Keratinocyte (primary cell): ENCODE results near the gene OLR1. TPM values are rescaled to one million over a fixed set of nuclear protein-coding genes. Genes with fewer than 3 reads are reported as not detected.

Experiments
- DNase-seq: peaks from one replicate; pipeline ENCODE4 v3.0.0-alpha.2; 2011; ENCODE audit warnings: low read depth, missing footprints, low spot score
- FAIRE-seq: peaks from 2 replicates; lab custom pipeline; 2011; peaks lifted over from hg19 to GRCh38; lab: Jason Lieb, UNC
- H2AFZ ChIP-seq: 2 replicates; pipeline ENCODE4 v1.6.0; 2012; ENCODE audit warnings: low read length, control low read depth, inconsistent platforms; ENCODE audit not compliant: control insufficient read depth
- H3K27ac ChIP-seq: 2 replicates; pipeline ENCODE4 v1.5.1; 2011; ENCODE audit warnings: low read length; ENCODE audit not compliant: control insufficient read depth, insufficient read depth
- H3K27me3 ChIP-seq: 3 replicates; pipeline ENCODE4 v1.6.0; 2011; ENCODE audit warnings: low read length; ENCODE audit not compliant: control insufficient read depth, insufficient read depth; ENCODE audit errors: extremely low read depth
- H3K36me3 ChIP-seq, 2 experiments: 2 replicates in 1 of 2; 3 replicates in 1 of 2; pipeline ENCODE4 v1.5.1; 2011; ENCODE audit warnings: low read length in 2 of 2, mild to moderate bottlenecking in 1 of 2; ENCODE audit not compliant: control insufficient read depth in 2 of 2, insufficient read depth in 2 of 2; ENCODE audit errors: extremely low read depth in 1 of 2
- H3K4me1 ChIP-seq: 3 replicates; pipeline ENCODE4 v1.5.1; 2011; ENCODE audit warnings: low read length; ENCODE audit not compliant: control insufficient read depth, insufficient read depth; ENCODE audit errors: extremely low read depth
- H3K4me2 ChIP-seq: 3 replicates; pipeline ENCODE4 v1.6.0; 2011; ENCODE audit warnings: low read depth, low read length; ENCODE audit not compliant: control insufficient read depth, insufficient read depth; ENCODE audit errors: extremely low read depth
- H3K4me3 ChIP-seq, 3 experiments: fragments of 200-600 bp in 1 of 3; sonication (generic) in 1 of 3; 2 replicates in 2 of 3; 3 replicates in 1 of 3; pipeline ENCODE4 v1.5.1; 2011 to 2016; ENCODE audit warnings: low read length in 3 of 3, mild to moderate bottlenecking in 3 of 3, control low read depth in 2 of 3, inconsistent platforms in 1 of 3, low read depth in 1 of 3, mixed read lengths in 1 of 3, mixed run types in 1 of 3, moderate library complexity in 1 of 3; ENCODE audit not compliant: control insufficient read depth in 2 of 3, insufficient read depth in 2 of 3; ENCODE audit errors: extremely low read depth in 1 of 3
- H3K79me2 ChIP-seq: 2 replicates; pipeline ENCODE4 v1.6.0; 2012; ENCODE audit warnings: low read length; ENCODE audit not compliant: control insufficient read depth, insufficient read depth
- H3K9ac ChIP-seq: 3 replicates; pipeline ENCODE4 v1.6.0; 2011; ENCODE audit warnings: low read length; ENCODE audit not compliant: control insufficient read depth, insufficient read depth; ENCODE audit errors: extremely low read depth
- H3K9me1 ChIP-seq: 3 replicates; pipeline ENCODE4 v1.6.0; 2011; ENCODE audit warnings: low read length; ENCODE audit not compliant: control insufficient read depth, insufficient read depth; ENCODE audit errors: extremely low read depth
- H3K9me3 ChIP-seq: 2 replicates; pipeline ENCODE4 v1.5.1; 2012; ENCODE audit warnings: low read depth, low read length; ENCODE audit not compliant: control insufficient read depth
- H4K20me1 ChIP-seq: 3 replicates; pipeline ENCODE4 v1.6.0; 2011; ENCODE audit warnings: low read length; ENCODE audit not compliant: control insufficient read depth, insufficient read depth; ENCODE audit errors: extremely low read depth
- CTCF ChIP-seq, 3 experiments: IDR thresholded peaks in 1 of 3; conservative IDR thresholded peaks in 1 of 3; optimal IDR thresholded peaks in 1 of 3; 2 replicates in 2 of 3; 3 replicates in 1 of 3; pipeline versions ENCODE3 to v1.5.1; 2011; ENCODE audit warnings: low read length in 3 of 3, mild to moderate bottlenecking in 3 of 3, moderate library complexity in 2 of 3, control low read depth in 1 of 3, inconsistent platforms in 1 of 3; ENCODE audit not compliant: insufficient read depth in 2 of 3; ENCODE audit errors: extremely low read depth in 1 of 3
- EZH2 ChIP-seq: IDR thresholded peaks from one replicate; pipeline ENCODE4 v1.6.1; 2012; ENCODE audit warnings: inconsistent platforms, mild to moderate bottlenecking, low read length, moderate library complexity
- dilution Hi-C: fragments of 300-500 bp; cut with MboI; formaldehyde crosslinking; loops from one replicate; pipeline ENCODE4 v1.7.0; 2020; ENCODE audit warnings: low sequenced_read_pairs; ENCODE audit not compliant: extremely low pct_ligation_motif_present
- polyA plus RNA-seq, 5 experiments: library from polyadenylated mRNA; depleted of rRNA in 3 of 5; stranded (reverse) in 3 of 5; stranded (forward) in 1 of 5; unstranded in 1 of 5; fragments of >200 nt; gene quantifications; 1 replicate in 1 of 5; 2 replicates in 3 of 5; 3 replicates in 1 of 5; pipeline versions ENCODE4 v1.2.1 to v1.2.3, GENCODE V29; 2011 to 2012; ENCODE audit warnings: missing spikeins in 2 of 5, low read depth in 1 of 5, low replicate concordance in 1 of 5

The OLR1 gene
- polyA plus RNA-seq, 1 donor (not counting 4 experiments of a cell fraction or from before 2014, with no cell fraction given) = 0.17 TPM

GRCh38 chr12:10159280-10159679 lies 12.7 kb downstream of the OLR1 start:
- no peaks in the 10 kb centered on the region for H3K9me1 ChIP-seq
- H3K79me2 ChIP-seq = no peaks in the 10 kb centered on the region
- no peaks in the 10 kb centered on the region for H3K27me3 ChIP-seq
- H3K4me2 ChIP-seq = no peak overlapping the region
- no peak for FAIRE-seq
- no peak overlapping the region for H3K9ac ChIP-seq
- H3K4me3 ChIP-seq = no peak overlapping the region
- no peaks in the 10 kb centered on the region for H3K9me3 ChIP-seq
- H3K27ac ChIP-seq = no peak overlapping the region
- H4K20me1 ChIP-seq = no peaks in the 10 kb centered on the region
- no peaks in the 10 kb centered on the region for H3K36me3 ChIP-seq
- TF ChIP-seq CTCF (optimal IDR thresholded peaks at IDR 0.05 in 1 of 3, IDR thresholded peaks at IDR 0.05 in 1 of 3, conservative IDR thresholded peaks at IDR 0.05 in 1 of 3; ENCODE audit: extremely low read depth in 1 of 3, insufficient read depth in 2 of 3, low read length in 3 of 3) (no peak), EZH2 (no peak)
- H3K4me1 ChIP-seq = peaks cover 5% of the 10 kb centered on the region
- H2AFZ ChIP-seq = no peak overlapping the region
- no peak for DNase-seq
- dilution Hi-C loops = no loop called here

GRCh38 chr12:10158406-10158805 lies 13.5 kb downstream of the OLR1 start:
- H3K4me1 ChIP-seq = peaks cover 5% of the 10 kb centered on the region
- H3K9me1 ChIP-seq = no peaks in the 10 kb centered on the region
- no peak overlapping the region for H3K4me2 ChIP-seq
- H3K36me3 ChIP-seq = no peaks in the 10 kb centered on the region
- FAIRE-seq = no peak
- H3K27me3 ChIP-seq = no peaks in the 10 kb centered on the region
- no peaks in the 10 kb centered on the region for H3K79me2 ChIP-seq
- H3K9me3 ChIP-seq = no peaks in the 10 kb centered on the region
- no peak overlapping the region for H3K9ac ChIP-seq
- no peaks in the 10 kb centered on the region for H4K20me1 ChIP-seq
- H3K4me3 ChIP-seq = no peak overlapping the region
- H2AFZ ChIP-seq = no peak overlapping the region
- H3K27ac ChIP-seq = no peak overlapping the region
- no peak for TF ChIP-seq CTCF (optimal IDR thresholded peaks at IDR 0.05 in 1 of 3, IDR thresholded peaks at IDR 0.05 in 1 of 3, conservative IDR thresholded peaks at IDR 0.05 in 1 of 3; ENCODE audit: extremely low read depth in 1 of 3, insufficient read depth in 2 of 3, low read length in 3 of 3)
- no peak for TF ChIP-seq EZH2
- DNase-seq = no peak
- dilution Hi-C loops = no loop called here
